ENCODE results near the gene OR52B6.
"Not testable (repeated sequence)": the region's sequence is repeated elsewhere in the genome, so short reads cannot be mapped to it uniquely, and the experiment has no call there.

OR52B6 gene

GRCh38 chr11:5580577-5580976, at the start of gene OR52B6:
TSS of gene OR52B6 (plus strand) at chr11:5580877. CDS start at chr11:5580877, 0 bp downstream.
- DNase-seq (ENCODE audit: low read depth): no peak

- DNase-seq (ENCODE audit: low read depth): no peak
Observed at GRCh38 chr11:5531053-5531831, 49.4 kb upstream of the OR52B6 start.

GRCh38 chr11:5534046-5534445, 46.6 kb upstream of the OR52B6 start:
- DNase-seq (ENCODE audit: low read depth): no peak

GRCh38 chr11:5536482-5536881, 44.2 kb upstream of the OR52B6 start:
- DNase-seq (ENCODE audit: low read depth): no peak

GRCh38 chr11:5541427-5541826, 39.2 kb upstream of the OR52B6 start:
- no peak for DNase-seq (ENCODE audit: low read depth)

GRCh38 chr11:5546457-5546856, 34.2 kb upstream of the OR52B6 start:
- DNase-seq (ENCODE audit: low read depth): no peak

- no peak for DNase-seq (ENCODE audit: low read depth)
Observed at GRCh38 chr11:5547982-5548381, 32.7 kb upstream of the OR52B6 start.

- DNase-seq (ENCODE audit: low read depth): no peak
Observed at GRCh38 chr11:5548440-5548839, 32.2 kb upstream of the OR52B6 start, which contains the start of gene OR52H1. TSS of gene OR52H1 (minus strand) at chr11:5548540. CDS start at chr11:5545505, 3,035 bp downstream.

GRCh38 chr11:5550440-5551095, 30.1 kb upstream of the OR52B6 start:
- peak; percentile 83 for DNase-seq (ENCODE audit: low read depth)

GRCh38 chr11:5553343-5553742, 27.3 kb upstream of the OR52B6 start:
- DNase-seq (ENCODE audit: low read depth): no peak

GRCh38 chr11:5556596-5557188, 24.0 kb upstream of the OR52B6 start:
- DNase-seq (ENCODE audit: low read depth): no peak

- DNase-seq (ENCODE audit: low read depth): no peak
Observed at GRCh38 chr11:5557751-5558150, 22.9 kb upstream of the OR52B6 start.

GRCh38 chr11:5564259-5565019, 16.2 kb upstream of the OR52B6 start:
- no peak for DNase-seq (ENCODE audit: low read depth)

- DNase-seq (ENCODE audit: low read depth): no peak
Observed at GRCh38 chr11:5574654-5575053, 6.0 kb upstream of the OR52B6 start.

- no peak for DNase-seq (ENCODE audit: low read depth)
Observed at GRCh38 chr11:5575152-5575551, 5.5 kb upstream of the OR52B6 start.

- no peak for DNase-seq (ENCODE audit: low read depth)
Observed at GRCh38 chr11:5577101-5577500, 3.6 kb upstream of the OR52B6 start.

- no peak for DNase-seq (ENCODE audit: low read depth)
Observed at GRCh38 chr11:5581014-5581413, 337 bp downstream of the OR52B6 start.

GRCh38 chr11:5584458-5584857, 3.8 kb downstream of the OR52B6 start:
- DNase-seq (ENCODE audit: low read depth): not testable (repeated sequence)

GRCh38 chr11:5589906-5590305, 9.2 kb downstream of the OR52B6 start:
- DNase-seq (ENCODE audit: low read depth): not testable (repeated sequence)

- DNase-seq (ENCODE audit: low read depth): no peak
Observed at GRCh38 chr11:5591613-5592012, 10.9 kb downstream of the OR52B6 start.

GRCh38 chr11:5592615-5593014, 11.9 kb downstream of the OR52B6 start:
- DNase-seq (ENCODE audit: low read depth): no peak

GRCh38 chr11:5593146-5593545, 12.5 kb downstream of the OR52B6 start:
- DNase-seq (ENCODE audit: low read depth): no peak
